ENCODE results near the gene ATP6AP1.
"Not testable (repeated sequence)": the region's sequence is repeated elsewhere in the genome, so short reads cannot be mapped to it uniquely, and the experiment has no call there.

The ATP6AP1 gene

GRCh38 chrX:154399527-154400368, 28.7 kb upstream of the ATP6AP1 start:
- DNase-seq: no peak

GRCh38 chrX:154400369-154400817, 28.1 kb upstream of the ATP6AP1 start:
- not testable (repeated sequence) for DNase-seq

GRCh38 chrX:154401045-154401799, 27.3 kb upstream of the ATP6AP1 start:
- no peak for DNase-seq

GRCh38 chrX:154401918-154402621, 26.4 kb upstream of the ATP6AP1 start:
- peak; percentile 81 for DNase-seq

GRCh38 chrX:154402622-154403127, 25.8 kb upstream of the ATP6AP1 start:
- DNase-seq: no peak

- DNase-seq: no peak
Measured at GRCh38 chrX:154403192-154403591, 25.3 kb upstream of the ATP6AP1 start.

GRCh38 chrX:154403858-154404257, 24.6 kb upstream of the ATP6AP1 start:
- DNase-seq: no peak

- no peak for DNase-seq
Measured at GRCh38 chrX:154404625-154405192, 23.8 kb upstream of the ATP6AP1 start.

- DNase-seq: no peak
Measured at GRCh38 chrX:154408659-154409221, 19.7 kb upstream of the ATP6AP1 start.

GRCh38 chrX:154409222-154409871, 19.1 kb upstream of the ATP6AP1 start, which contains the start of gene DNASE1L1:
Gene DNASE1L1, minus strand, starts transcription at chrX:154409254. Its CDS starts 3,686 bp downstream, at chrX:154405568.
- DNase-seq: no peak

- DNase-seq: peak; percentile 75
Measured at GRCh38 chrX:154411981-154412340, 16.5 kb upstream of the ATP6AP1 start.

- DNase-seq: no peak
Measured at GRCh38 chrX:154412468-154412867, 16.0 kb upstream of the ATP6AP1 start.

GRCh38 chrX:154413142-154413541, 15.3 kb upstream of the ATP6AP1 start:
- DNase-seq: no peak

GRCh38 chrX:154417157-154417556, 11.3 kb upstream of the ATP6AP1 start:
- peak; percentile 83 for DNase-seq

- DNase-seq: no peak
Measured at GRCh38 chrX:154419189-154419588, 9.3 kb upstream of the ATP6AP1 start.

GRCh38 chrX:154419688-154420401, 8.6 kb upstream of the ATP6AP1 start:
- DNase-seq: peak; percentile 78

GRCh38 chrX:154420402-154420756, 8.1 kb upstream of the ATP6AP1 start:
- no peak for DNase-seq

- no peak for DNase-seq
Measured at GRCh38 chrX:154426916-154427770, 1.3 kb upstream of the ATP6AP1 start.

- no peak for DNase-seq
Measured at GRCh38 chrX:154429711-154430110, 1.2 kb downstream of the ATP6AP1 start.

- DNase-seq: no peak
Measured at GRCh38 chrX:154430479-154430878, 2.0 kb downstream of the ATP6AP1 start.
